HFFc6 (cell line): ENCODE measurements around the gene MSMO1. TPM values are rescaled to one million over a fixed set of nuclear protein-coding genes. Genes with fewer than 3 reads are reported as not detected.

ENCODE experiments used
- DNase-seq: peaks from one replicate; pipeline ENCODE4 v3.0.0-alpha.2; 2018
- H3K27ac Mint-ChIP-seq: 2 replicates; pipeline ENCODE4 v1.8.0; 2020; ENCODE audit warnings: mild to moderate bottlenecking, mixed read lengths
- H3K27me3 Mint-ChIP-seq: 2 replicates; pipeline ENCODE4 v1.8.0; 2021; ENCODE audit warnings: mild to moderate bottlenecking, moderate library complexity, mixed read lengths; ENCODE audit not compliant: insufficient read depth
- H3K36me3 Mint-ChIP-seq: 2 replicates; pipeline ENCODE4 v1.8.0; 2021; ENCODE audit warnings: low read depth, mixed read lengths
- H3K4me1 Mint-ChIP-seq: 2 replicates; pipeline ENCODE4 v1.8.0; 2020; ENCODE audit warnings: low read depth, mixed read lengths
- H3K4me3 Mint-ChIP-seq: 2 replicates; pipeline ENCODE4 v1.8.0; 2020; ENCODE audit warnings: mild to moderate bottlenecking, moderate library complexity, mixed read lengths
- H3K9me3 Mint-ChIP-seq: 2 replicates; pipeline ENCODE4 v1.8.0; 2020; ENCODE audit warnings: mild to moderate bottlenecking, mixed read lengths
- CTCF ChIP-seq: fragments of 200-600 bp; sonication (generic); IDR thresholded peaks from 2 replicates; pipeline ENCODE4 v1.5.0; 2021; ENCODE audit warnings: antibody characterized with exemption, mild to moderate bottlenecking
- microRNA-seq: library from miRNA; unstranded; fragments of <30 nt; microRNA quantifications from one replicate; pipeline ENCODE4, GENCODE V29; 2019
- total RNA-seq, 6 experiments: library from RNA; stranded (reverse); fragmentation: NEBNext Ultra II Directional; extraction: Animal tissue kit (Norgen Biotek cat#: 25700); gene quantifications; 2 replicates in 1 of 6; 3 replicates in 5 of 6; pipeline ENCODE4 v1.2.3, GENCODE V29; 2021

Gene MSMO1
- total RNA-seq, 6 experiments from 2014 or later, result 23.8 to 27.9 (median 25.6) TPM

GRCh38 chr4:165384186-165384585, 56.7 kb downstream of the MSMO1 start:
- Mint-ChIP-seq H3K27ac (no peak overlapping the region), H3K4me1 (no peaks in the 10 kb centered on the region), H3K9me3 (no peaks in the 10 kb centered on the region; the same call in 1 of the 2 replicates), H3K27me3 (peaks cover 10% of the 10 kb centered on the region; the same call in 1 of the 2 replicates), H3K36me3 (no peaks in the 10 kb centered on the region), H3K4me3 (no peak overlapping the region)
- no peak for DNase-seq
- TF ChIP-seq CTCF, result no peak

GRCh38 chr4:165384598-165384997, 57.1 kb downstream of the MSMO1 start:
- Mint-ChIP-seq H3K27ac (no peak overlapping the region), H3K4me3 (no peak overlapping the region)

GRCh38 chr4:165385126-165385525, 57.7 kb downstream of the MSMO1 start:
- H3K36me3 Mint-ChIP-seq, result no peaks in the 10 kb centered on the region
- H3K4me1 Mint-ChIP-seq, result no peaks in the 10 kb centered on the region
- TF ChIP-seq CTCF, result no peak
- H3K27me3 Mint-ChIP-seq, result peaks cover 6% of the 10 kb centered on the region; the same call in 1 of the 2 replicates
- DNase-seq, result no peak
- no peaks in the 10 kb centered on the region; the same call in 1 of the 2 replicates for H3K9me3 Mint-ChIP-seq
- no peak overlapping the region for H3K4me3 Mint-ChIP-seq
- no peak overlapping the region for H3K27ac Mint-ChIP-seq

More at GRCh38 chr4:165384598-165384997, 57.1 kb downstream of the MSMO1 start:
- no peak for TF ChIP-seq CTCF
- peaks cover 10% of the 10 kb centered on the region; the same call in 1 of the 2 replicates for H3K27me3 Mint-ChIP-seq
- no peaks in the 10 kb centered on the region; the same call in 1 of the 2 replicates for H3K9me3 Mint-ChIP-seq
- H3K36me3 Mint-ChIP-seq, result no peaks in the 10 kb centered on the region
- no peaks in the 10 kb centered on the region for H3K4me1 Mint-ChIP-seq
- no peak for DNase-seq

GRCh38 chr4:165386328-165386727, 58.9 kb downstream of the MSMO1 start:
- no peak for TF ChIP-seq CTCF
- Mint-ChIP-seq H3K36me3 (no peaks in the 10 kb centered on the region), H3K9me3 (no peaks in the 10 kb centered on the region; the same call in 1 of the 2 replicates), H3K4me3 (no peak overlapping the region), H3K4me1 (no peaks in the 10 kb centered on the region), H3K27ac (no peak overlapping the region), H3K27me3 (peaks cover 6% of the 10 kb centered on the region; the same call in 1 of the 2 replicates)
- no peak for DNase-seq

GRCh38 chr4:165388756-165389155, 61.3 kb downstream of the MSMO1 start:
- Mint-ChIP-seq H3K9me3 (no peaks in the 10 kb centered on the region), H3K36me3 (no peaks in the 10 kb centered on the region), H3K27ac (no peak overlapping the region), H3K27me3 (peaks cover 6% of the 10 kb centered on the region; the same call in 1 of the 2 replicates), H3K4me1 (no peaks in the 10 kb centered on the region), H3K4me3 (no peak overlapping the region)
- no peak for TF ChIP-seq CTCF
- DNase-seq, result no peak

Small RNA genes lying within 50 kb of the gene (microRNA-seq; reads per million reads assigned to microRNA genes)
- gene MIR578, result not detected

Other genes with a start within 250 kb of the MSMO1 start
- 10 to 100 TPM; 11.5 to 16.3 (median 15.7) TPM for gene TMEM192, start 214.8 kb upstream of the MSMO1 start, total RNA-seq
- 10 to 100 TPM; 10.9 to 13.7 (median 11.4) TPM for gene KLHL2, start 120.1 kb upstream of the MSMO1 start, total RNA-seq
- gene CPE, start 51.3 kb downstream of the MSMO1 start, total RNA-seq, result under 1 TPM in 1 of 6 experiments, not detected in 5; 0.09 TPM